ENCODE data around the gene STK24. TPM values are rescaled to one million over a fixed set of nuclear protein-coding genes. Genes with fewer than 3 reads are reported as not detected.

Gene STK24
- total and polyA plus RNA-seq, 3 experiments from 2014 or later = 63.6 to 150 (median 149) TPM

DNA sequence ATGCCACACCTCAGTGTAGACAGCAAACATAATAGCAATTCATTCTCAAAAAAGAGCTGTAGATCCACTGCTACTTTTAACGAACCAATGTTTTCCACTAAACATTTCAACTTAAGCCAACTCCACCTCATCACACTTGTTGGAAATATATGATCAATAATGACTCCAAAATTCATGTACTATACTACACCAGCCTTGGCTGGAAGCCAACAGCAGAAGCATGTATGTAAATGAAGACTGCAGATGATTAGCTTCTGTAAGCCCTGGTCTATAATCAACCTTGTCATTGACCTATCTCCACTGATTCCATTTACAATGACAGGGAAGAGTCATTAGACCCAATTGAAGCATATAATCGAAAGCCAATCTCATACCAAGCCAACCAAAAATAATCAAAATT, 71.7 kb downstream of the STK24 start:
- Mint-ChIP-seq H3K4me3 (peak overlapping the region in 4 of 7 donors; percentile 2 to 52 (median 34)), H3K27ac (peak overlapping the region in 7 of 8 donors; percentile 3 to 84 (median 59)), H3K9me3 (no peaks in the 10 kb centered on the region), H3K4me1 (peaks cover 83 to 98% (median 97%) of the 10 kb centered on the region in 3 donors), H3K36me3 (peaks cover 0 to 48% (median 4%) of the 10 kb centered on the region in 3 donors), H3K27me3 (no peaks in the 10 kb centered on the region)
- CTCF ChIA-PET = interaction anchor here (1.2 kb wide), 1 partner anchor 20 kb away, joined by 3 read pairs; no protein-coding TSS in a partner anchor
- H3K9me3 ChIP-seq (ENCODE audit: low read length) = no peaks in the 10 kb centered on the region
- H3K27me3 ChIP-seq (ENCODE audit: insufficient read depth, low read length, poor library complexity, severe bottlenecking) = no peaks in the 10 kb centered on the region
- no peaks in the 10 kb centered on the region for H3K36me3 ChIP-seq (ENCODE audit: insufficient read depth, low read length)
- no peak overlapping the region for H3K4me3 ChIP-seq (ENCODE audit: low read length)
- H3K27ac ChIP-seq (ENCODE audit: low read depth, low read length) = no peak overlapping the region
- POLR2A ChIA-PET = no interaction called here
- peaks cover 53% of the 10 kb centered on the region for H3K4me1 ChIP-seq (ENCODE audit: insufficient read depth, low read length)
- no peak for DNase-seq

DNA sequence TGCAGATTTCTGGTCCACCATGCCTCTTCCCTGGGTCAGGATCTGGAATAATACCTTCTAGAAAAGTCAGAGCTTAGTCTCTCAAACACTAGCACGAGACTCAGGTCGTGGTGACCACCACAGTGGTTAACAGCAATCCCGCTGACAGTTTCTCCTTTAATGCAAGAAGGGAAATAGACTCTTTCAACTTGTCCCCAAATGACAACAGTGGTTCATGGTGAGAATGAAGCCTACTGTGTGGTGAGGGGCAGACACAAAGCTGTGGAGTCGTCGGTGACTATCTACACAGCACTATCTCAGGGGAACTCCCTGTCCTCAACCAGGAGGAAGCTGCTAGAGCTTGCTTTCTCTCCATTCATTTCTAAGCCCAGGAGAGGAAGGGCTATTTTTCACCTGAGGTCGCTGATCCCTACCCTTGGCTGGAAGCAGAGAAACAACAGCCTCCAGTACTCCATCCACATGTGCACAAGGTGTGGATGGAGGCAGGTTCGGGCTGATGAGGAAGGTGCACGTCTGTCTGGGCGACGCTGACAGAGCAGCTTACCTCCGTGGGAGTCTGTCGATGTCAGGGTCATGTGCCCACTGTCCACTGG, 72.4 kb downstream of the STK24 start:
- H3K9me3 ChIP-seq (ENCODE audit: low read length) = no peaks in the 10 kb centered on the region
- POLR2A ChIA-PET = no interaction called here

DNA sequence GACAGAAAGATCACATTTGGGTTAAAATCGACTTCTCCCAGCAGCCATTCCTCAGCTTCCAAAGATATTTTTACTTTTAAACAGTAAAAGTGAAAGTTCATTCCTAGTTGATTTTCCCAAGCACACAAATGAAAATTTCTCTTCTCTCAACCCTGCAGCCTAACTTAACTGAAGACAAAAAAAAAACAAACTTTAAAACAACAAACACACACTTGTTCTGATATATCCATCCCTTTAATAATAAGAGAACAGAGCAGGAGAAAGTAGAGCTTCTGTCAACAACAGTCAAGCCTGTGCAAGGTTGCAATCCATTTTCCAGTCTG, 72.9 kb downstream of the STK24 start:
- POLR2A ChIA-PET = no interaction called here
- CTCF ChIA-PET = no interaction called here

More for the DNA sequence above, 72.4 kb downstream of the STK24 start:
- H3K36me3 ChIP-seq (ENCODE audit: insufficient read depth, low read length) = peaks cover 5% of the 10 kb centered on the region
- H3K4me3 ChIP-seq (ENCODE audit: low read length) = no peak overlapping the region
- Mint-ChIP-seq H3K36me3 (peaks cover 0 to 53% (median 3%) of the 10 kb centered on the region in 3 donors), H3K27ac (peak overlapping the region; percentile 3 to 84 (median 64)), H3K27me3 (no peaks in the 10 kb centered on the region), H3K4me1 (peaks cover 76 to 98% (median 97%) of the 10 kb centered on the region in 3 donors), H3K4me3 (peak overlapping the region in 6 of 7 donors; percentile 10 to 73 (median 52)), H3K9me3 (no peaks in the 10 kb centered on the region)
- DNase-seq = peak in 1 of 5 donors; percentile 35
- peaks cover 45% of the 10 kb centered on the region for H3K4me1 ChIP-seq (ENCODE audit: insufficient read depth, low read length)
- no peak overlapping the region for H3K27ac ChIP-seq (ENCODE audit: low read depth, low read length)
- CTCF ChIA-PET = no interaction called here
- H3K27me3 ChIP-seq (ENCODE audit: insufficient read depth, low read length, poor library complexity, severe bottlenecking) = no peaks in the 10 kb centered on the region

DNA sequence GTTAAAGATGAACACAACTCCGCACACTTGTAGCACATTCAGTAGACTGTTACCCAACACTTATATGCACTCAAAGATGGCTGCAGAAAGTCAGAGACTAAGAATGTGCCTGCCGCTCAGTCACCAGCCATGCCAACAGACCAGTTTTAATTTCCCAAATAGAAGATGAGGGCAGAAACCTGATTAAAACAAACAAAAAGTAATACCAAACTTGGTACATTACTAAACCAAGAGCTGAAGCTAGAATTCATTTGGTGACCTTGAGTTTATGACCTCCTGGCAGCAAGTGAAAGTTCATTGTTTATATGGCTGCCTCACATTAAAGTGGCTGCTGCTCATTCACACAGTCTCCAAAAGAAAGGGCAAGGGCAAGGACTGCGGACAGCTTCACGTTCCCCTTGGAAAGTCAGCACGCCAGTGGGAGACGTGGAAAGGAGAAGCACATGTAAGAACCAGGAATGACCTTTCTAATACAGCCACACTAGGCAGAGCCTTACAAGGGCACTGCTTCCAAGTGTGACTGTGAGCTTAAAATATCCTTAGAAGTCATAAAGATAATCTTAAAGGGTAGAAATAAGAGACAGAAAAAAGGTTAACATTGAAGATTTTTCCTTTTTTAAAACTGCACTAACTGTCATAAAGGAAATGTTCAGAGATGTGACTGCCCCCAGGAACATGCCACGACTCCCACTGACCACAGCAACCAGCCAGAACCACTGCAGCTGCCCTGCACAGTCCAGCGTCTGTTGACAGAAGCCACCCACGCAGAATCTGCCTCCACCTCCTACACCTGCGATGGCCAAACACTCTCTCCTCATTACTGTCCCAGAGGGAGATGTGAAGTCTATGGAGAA, 73.5 kb downstream of the STK24 start:
- ChIA-PET POLR2A (no interaction called here), CTCF (no interaction called here)
- Mint-ChIP-seq H3K27me3 (no peaks in the 10 kb centered on the region), H3K9me3 (no peaks in the 10 kb centered on the region), H3K27ac (peak overlapping the region in 5 of 8 donors; percentile 30 to 80 (median 72)), H3K36me3 (peaks cover 0 to 59% (median 3%) of the 10 kb centered on the region in 3 donors), H3K4me3 (peak overlapping the region in 4 of 7 donors; percentile 1 to 73 (median 24)), H3K4me1 (peaks cover 67 to 94% (median 88%) of the 10 kb centered on the region in 3 donors)
- Histone ChIP-seq H3K27ac (ENCODE audit: low read depth, low read length) (no peak overlapping the region), H3K36me3 (ENCODE audit: insufficient read depth, low read length) (peaks cover 5% of the 10 kb centered on the region), H3K9me3 (ENCODE audit: low read length) (no peaks in the 10 kb centered on the region), H3K4me3 (ENCODE audit: low read length) (no peak overlapping the region), H3K4me1 (ENCODE audit: insufficient read depth, low read length) (peaks cover 35% of the 10 kb centered on the region), H3K27me3 (ENCODE audit: insufficient read depth, low read length, poor library complexity, severe bottlenecking) (no peaks in the 10 kb centered on the region)
- DNase-seq = no peak

More for the DNA sequence above, 72.9 kb downstream of the STK24 start:
- H3K27me3 ChIP-seq (ENCODE audit: insufficient read depth, low read length, poor library complexity, severe bottlenecking) = no peaks in the 10 kb centered on the region
- Mint-ChIP-seq H3K4me1 (peaks cover 71 to 98% (median 93%) of the 10 kb centered on the region in 3 donors), H3K27me3 (no peaks in the 10 kb centered on the region), H3K9me3 (no peaks in the 10 kb centered on the region), H3K27ac (peak overlapping the region in 7 of 8 donors; percentile 42 to 80 (median 69)), H3K4me3 (peak overlapping the region in 5 of 7 donors; percentile 1 to 73 (median 52)), H3K36me3 (peaks cover 0 to 57% (median 3%) of the 10 kb centered on the region in 3 donors)
- H3K4me3 ChIP-seq (ENCODE audit: low read length) = no peak overlapping the region
- peaks cover 41% of the 10 kb centered on the region for H3K4me1 ChIP-seq (ENCODE audit: insufficient read depth, low read length)
- no peak for DNase-seq
- H3K9me3 ChIP-seq (ENCODE audit: low read length) = no peaks in the 10 kb centered on the region
- peaks cover 5% of the 10 kb centered on the region for H3K36me3 ChIP-seq (ENCODE audit: insufficient read depth, low read length)
- no peak overlapping the region for H3K27ac ChIP-seq (ENCODE audit: low read depth, low read length)

DNA sequence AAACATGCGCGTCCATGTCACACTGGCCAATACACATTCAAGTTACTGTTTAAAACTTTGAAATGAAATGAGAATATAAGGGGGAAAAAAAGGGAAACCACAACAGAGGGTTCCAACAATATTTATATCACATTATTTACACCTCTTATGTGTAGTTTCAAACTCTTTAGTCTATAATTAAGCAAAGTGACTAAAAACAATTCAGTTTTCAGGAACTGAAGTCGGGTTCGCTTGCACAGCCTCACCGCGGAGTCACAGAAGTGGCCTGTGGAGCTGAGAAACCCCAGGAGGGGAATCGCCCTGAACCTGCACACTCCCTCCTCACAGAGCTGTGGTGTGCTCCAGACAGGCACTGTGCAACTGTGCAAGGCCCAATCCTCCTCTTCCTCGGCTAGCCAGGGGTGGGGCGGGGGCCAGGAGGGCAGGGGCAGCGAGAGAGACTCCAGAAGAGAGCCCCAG, 75.9 kb downstream of the STK24 start:
- Histone ChIP-seq H3K27me3 (ENCODE audit: insufficient read depth, low read length, poor library complexity, severe bottlenecking) (no peaks in the 10 kb centered on the region), H3K36me3 (ENCODE audit: insufficient read depth, low read length) (peaks cover 5% of the 10 kb centered on the region), H3K27ac (ENCODE audit: low read depth, low read length) (no peak overlapping the region), H3K4me1 (ENCODE audit: insufficient read depth, low read length) (peaks cover 18% of the 10 kb centered on the region), H3K9me3 (ENCODE audit: low read length) (no peaks in the 10 kb centered on the region), H3K4me3 (ENCODE audit: low read length) (no peak overlapping the region)
- H3K27ac Mint-ChIP-seq = no peak overlapping the region
- DNase-seq = no peak
- H3K4me1 Mint-ChIP-seq = peaks cover 64 to 94% (median 86%) of the 10 kb centered on the region in 3 donors
- ChIA-PET CTCF (no interaction called here), POLR2A (no interaction called here)
- H3K36me3 Mint-ChIP-seq = peaks cover 0 to 69% (median 5%) of the 10 kb centered on the region in 3 donors
- no peak overlapping the region for H3K4me3 Mint-ChIP-seq
- H3K9me3 Mint-ChIP-seq = no peaks in the 10 kb centered on the region
- H3K27me3 Mint-ChIP-seq = no peaks in the 10 kb centered on the region

DNA sequence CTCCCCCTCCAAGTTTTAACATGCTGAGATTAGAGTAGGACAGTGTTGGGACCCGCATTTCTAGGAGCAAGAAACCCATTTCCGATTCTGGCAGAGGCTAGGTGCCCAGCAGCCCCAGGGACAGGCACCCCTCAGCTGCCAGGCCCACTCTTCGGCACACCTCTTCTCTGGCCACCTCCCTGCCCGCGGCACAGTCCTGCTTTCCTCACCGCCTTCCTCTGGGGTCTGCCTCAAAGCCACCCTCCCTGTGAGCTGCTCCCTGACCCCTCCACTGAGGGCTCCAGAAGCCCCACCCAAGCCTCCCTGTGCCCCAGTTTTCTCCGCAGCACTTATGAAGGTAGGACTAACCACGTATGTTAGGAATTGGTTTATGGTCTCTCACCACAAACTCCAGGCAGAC, 79.9 kb downstream of the STK24 start:
- Mint-ChIP-seq H3K9me3 (no peaks in the 10 kb centered on the region), H3K27me3 (no peaks in the 10 kb centered on the region), H3K36me3 (peaks cover 0 to 63% (median 4%) of the 10 kb centered on the region in 3 donors), H3K4me1 (peaks cover 48 to 91% (median 80%) of the 10 kb centered on the region in 3 donors), H3K4me3 (no peak overlapping the region), H3K27ac (peak overlapping the region in 6 of 8 donors; percentile 11 to 92 (median 75))
- ChIA-PET POLR2A (no interaction called here), CTCF (no interaction called here)
- no peak for DNase-seq
- peaks cover 5% of the 10 kb centered on the region for H3K36me3 ChIP-seq (ENCODE audit: insufficient read depth, low read length)
- H3K27ac ChIP-seq (ENCODE audit: low read depth, low read length) = no peak overlapping the region
- H3K27me3 ChIP-seq (ENCODE audit: insufficient read depth, low read length, poor library complexity, severe bottlenecking) = no peaks in the 10 kb centered on the region
- no peaks in the 10 kb centered on the region for H3K4me1 ChIP-seq (ENCODE audit: insufficient read depth, low read length)
- H3K9me3 ChIP-seq (ENCODE audit: low read length) = no peaks in the 10 kb centered on the region
- H3K4me3 ChIP-seq (ENCODE audit: low read length) = no peak overlapping the region

DNA sequence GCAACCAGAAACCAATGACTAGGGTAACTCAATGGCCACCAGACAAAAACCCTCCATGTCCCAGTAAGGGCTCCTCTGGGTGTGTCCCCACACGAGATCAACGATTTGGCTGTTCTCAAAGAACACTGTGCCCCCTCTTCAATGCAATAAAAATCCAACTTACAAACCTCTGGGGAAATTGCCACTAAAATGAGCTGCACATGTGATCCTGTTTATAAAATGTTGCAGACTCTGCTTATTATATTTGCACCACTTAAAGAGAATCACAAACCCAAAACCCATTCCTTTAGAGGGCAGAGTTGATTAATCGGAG, 80.5 kb downstream of the STK24 start:
- Mint-ChIP-seq H3K27me3 (no peaks in the 10 kb centered on the region), H3K27ac (peak overlapping the region in 4 of 8 donors; percentile 1 to 87 (median 50)), H3K36me3 (peaks cover 0 to 59% (median 4%) of the 10 kb centered on the region in 3 donors), H3K4me3 (no peak overlapping the region), H3K9me3 (no peaks in the 10 kb centered on the region), H3K4me1 (peaks cover 49 to 90% (median 79%) of the 10 kb centered on the region in 3 donors)
- ChIA-PET CTCF (no interaction called here), POLR2A (no interaction called here)
- no peak for DNase-seq
- Histone ChIP-seq H3K36me3 (ENCODE audit: insufficient read depth, low read length) (peaks cover 5% of the 10 kb centered on the region), H3K27me3 (ENCODE audit: insufficient read depth, low read length, poor library complexity, severe bottlenecking) (no peaks in the 10 kb centered on the region), H3K27ac (ENCODE audit: low read depth, low read length) (no peak overlapping the region), H3K4me3 (ENCODE audit: low read length) (no peak overlapping the region), H3K4me1 (ENCODE audit: insufficient read depth, low read length) (no peaks in the 10 kb centered on the region), H3K9me3 (ENCODE audit: low read length) (no peaks in the 10 kb centered on the region)

Measured in CD8-positive, alpha-beta memory T cell (primary cell).